ENCODE measurements around the gene AQP12A. TPM values are rescaled to one million over a fixed set of nuclear protein-coding genes. Genes with fewer than 3 reads are reported as not detected.

AQP12A gene
- total and polyA plus RNA-seq, 2 donors (not counting 1 experiment from before 2014, with no cell fraction given): not detected

DNA sequence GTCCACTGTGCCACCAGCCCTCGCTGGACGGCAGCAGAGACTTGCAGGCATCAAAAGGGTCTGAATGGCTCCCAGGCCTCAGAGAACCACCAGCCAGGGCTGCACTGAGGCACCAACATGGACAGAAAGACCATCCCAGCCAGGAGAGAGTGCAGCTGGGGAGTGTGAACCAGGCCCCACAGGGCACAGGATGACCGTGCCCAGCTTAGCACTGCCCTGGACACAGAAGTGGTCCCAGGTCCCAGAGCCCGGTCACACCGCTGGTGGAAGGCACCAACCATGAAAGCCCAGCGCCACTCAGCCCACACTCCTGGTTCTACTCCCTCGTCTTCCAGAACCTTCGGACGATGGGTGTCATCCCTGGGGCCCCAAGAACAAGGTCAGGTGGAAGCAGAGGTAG lies 20.5 kb downstream of the AQP12A start:
- Histone ChIP-seq H3K4me1 (ENCODE audit: control insufficient read depth in 2 of 2, insufficient read depth in 2 of 2, low read length in 2 of 2) (no peaks in the 10 kb centered on the region), H4K20me1 (ENCODE audit: control insufficient read depth, insufficient read depth, low read length, poor library complexity, severe bottlenecking) (no peaks in the 10 kb centered on the region), H3K79me2 (ENCODE audit: control insufficient read depth, insufficient read depth, low read length) (no peaks in the 10 kb centered on the region), H3K4me3 (ENCODE audit: control extremely low read depth in 1 of 5, extremely low read depth in 1 of 5, insufficient read depth in 1 of 5, low read depth in 2 of 5, low read length in 4 of 5) (no peak overlapping the region), H2AFZ (ENCODE audit: insufficient read depth, low read depth, low read length, poor library complexity, severe bottlenecking) (no peak overlapping the region), H3K27ac (ENCODE audit: low read length in 2 of 2) (no peak overlapping the region), H3K4me2 (replicated peaks; ENCODE audit: low read depth, low read length, poor library complexity, severe bottlenecking) (no peak overlapping the region), H3K27me3 (replicated peaks in 1 of 4; ENCODE audit: control extremely low read depth in 1 of 4, control insufficient read depth in 3 of 4, insufficient read depth in 4 of 4, low read length in 3 of 4) (no peaks in the 10 kb centered on the region), H3K36me3 (replicated peaks in 1 of 2; ENCODE audit: control extremely low read depth in 1 of 2, control insufficient read depth in 1 of 2, extremely low read depth in 1 of 2, insufficient read depth in 2 of 2, low read length in 1 of 2) (no peaks in the 10 kb centered on the region), H3K9ac (ENCODE audit: low read length) (no peak overlapping the region), H3K9me3 (ENCODE audit: control extremely low read depth in 1 of 3, control insufficient read depth in 2 of 3, insufficient read depth in 1 of 3, low read length in 2 of 3) (no peaks in the 10 kb centered on the region)
- H3K4me1 Mint-ChIP-seq: no peaks in the 10 kb centered on the region
- 91% methylated on average over 9 of the region's 9 CpGs for WGBS (ENCODE audit: insufficient coverage)
- no peaks in the 10 kb centered on the region for H3K9me3 Mint-ChIP-seq (ENCODE audit: insufficient read depth)
- no peak for DNase-seq
- no peak overlapping the region for H3K27ac Mint-ChIP-seq
- peaks cover 11% of the 10 kb centered on the region for H3K27me3 Mint-ChIP-seq
- ChIA-PET CTCF (no interaction called here), POLR2A (no interaction called here)
- TF ChIP-seq EZH2 (IDR thresholded peaks at IDR 0.05; ENCODE audit: borderline replicate concordance, insufficient read depth, low read depth, low read length, poor library complexity, severe bottlenecking): no peak
- TF ChIP-seq, protein P1, sequence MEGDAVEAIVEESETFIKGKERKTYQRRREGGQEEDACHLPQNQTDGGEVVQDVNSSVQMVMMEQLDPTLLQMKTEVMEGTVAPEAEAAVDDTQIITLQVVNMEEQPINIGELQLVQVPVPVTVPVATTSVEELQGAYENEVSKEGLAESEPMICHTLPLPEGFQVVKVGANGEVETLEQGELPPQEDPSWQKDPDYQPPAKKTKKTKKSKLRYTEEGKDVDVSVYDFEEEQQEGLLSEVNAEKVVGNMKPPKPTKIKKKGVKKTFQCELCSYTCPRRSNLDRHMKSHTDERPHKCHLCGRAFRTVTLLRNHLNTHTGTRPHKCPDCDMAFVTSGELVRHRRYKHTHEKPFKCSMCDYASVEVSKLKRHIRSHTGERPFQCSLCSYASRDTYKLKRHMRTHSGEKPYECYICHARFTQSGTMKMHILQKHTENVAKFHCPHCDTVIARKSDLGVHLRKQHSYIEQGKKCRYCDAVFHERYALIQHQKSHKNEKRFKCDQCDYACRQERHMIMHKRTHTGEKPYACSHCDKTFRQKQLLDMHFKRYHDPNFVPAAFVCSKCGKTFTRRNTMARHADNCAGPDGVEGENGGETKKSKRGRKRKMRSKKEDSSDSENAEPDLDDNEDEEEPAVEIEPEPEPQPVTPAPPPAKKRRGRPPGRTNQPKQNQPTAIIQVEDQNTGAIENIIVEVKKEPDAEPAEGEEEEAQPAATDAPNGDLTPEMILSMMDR (IDR thresholded peaks at IDR 0.05): no peak
- no peak for ATAC-seq (ENCODE audit: low read depth)
- intact Hi-C loops (cut with micrococcal nuclease): no loop called here
- H3K4me3 Mint-ChIP-seq: no peak overlapping the region

DNA sequence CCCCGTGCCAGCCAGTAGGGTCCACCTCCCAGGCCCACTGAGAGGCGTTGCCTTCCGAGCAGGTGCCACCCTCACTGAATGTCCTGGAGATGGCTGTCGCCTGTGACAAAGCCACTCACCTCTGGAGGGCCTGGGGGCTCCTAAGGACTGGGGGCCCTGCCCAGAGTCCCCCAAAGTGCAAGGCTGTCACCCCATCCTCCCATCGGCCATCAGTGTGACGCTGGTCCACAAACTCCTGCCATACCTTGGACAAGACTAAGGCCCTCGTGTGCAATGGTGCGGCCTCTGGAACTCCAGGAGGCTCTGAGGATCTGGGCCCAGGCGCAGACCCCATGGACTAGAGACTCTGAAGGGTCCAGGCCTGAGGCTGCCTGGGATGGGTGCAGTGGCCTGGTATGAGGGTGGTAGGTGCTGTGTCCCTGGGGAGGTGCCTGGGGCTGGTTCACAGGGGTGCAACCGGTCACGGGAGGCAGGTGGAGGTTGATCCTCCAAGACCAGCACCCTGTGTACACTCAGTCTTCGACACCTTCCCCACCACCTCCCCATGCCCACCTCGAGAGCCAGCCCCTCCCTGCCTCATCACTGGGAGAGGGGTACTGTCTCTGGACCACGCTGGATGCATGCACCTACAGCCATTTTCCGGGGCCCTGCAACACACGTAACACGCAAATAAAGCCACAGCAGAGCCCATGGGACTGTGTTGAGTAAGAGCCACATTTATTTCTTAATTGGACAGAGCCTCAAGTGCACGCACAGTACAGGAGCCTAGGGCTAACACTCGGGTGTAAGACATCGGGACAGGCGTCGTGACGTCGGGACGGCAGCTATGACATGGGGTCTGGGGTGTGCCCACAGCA lies 21.6 kb downstream of the AQP12A start:
- POLR2A ChIA-PET: no interaction called here
- Histone ChIP-seq H3K27me3 (replicated peaks in 1 of 4; ENCODE audit: control extremely low read depth in 1 of 4, control insufficient read depth in 3 of 4, insufficient read depth in 4 of 4, low read length in 3 of 4) (no peaks in the 10 kb centered on the region), H2AFZ (ENCODE audit: insufficient read depth, low read depth, low read length, poor library complexity, severe bottlenecking) (no peak overlapping the region), H3K4me2 (replicated peaks; ENCODE audit: low read depth, low read length, poor library complexity, severe bottlenecking) (no peak overlapping the region), H3K9me3 (ENCODE audit: control extremely low read depth in 1 of 3, control insufficient read depth in 2 of 3, insufficient read depth in 1 of 3, low read length in 2 of 3) (peaks cover 0 to 1% (median 0%) of the 10 kb centered on the region in 3 donors), H3K4me3 (ENCODE audit: control extremely low read depth in 1 of 5, extremely low read depth in 1 of 5, insufficient read depth in 1 of 5, low read depth in 2 of 5, low read length in 4 of 5) (no peak overlapping the region), H3K79me2 (ENCODE audit: control insufficient read depth, insufficient read depth, low read length) (no peaks in the 10 kb centered on the region), H3K4me1 (ENCODE audit: control insufficient read depth in 2 of 2, insufficient read depth in 2 of 2, low read length in 2 of 2) (no peaks in the 10 kb centered on the region), H3K9ac (ENCODE audit: low read length) (no peak overlapping the region), H4K20me1 (ENCODE audit: control insufficient read depth, insufficient read depth, low read length, poor library complexity, severe bottlenecking) (no peaks in the 10 kb centered on the region), H3K36me3 (replicated peaks in 1 of 2; ENCODE audit: control extremely low read depth in 1 of 2, control insufficient read depth in 1 of 2, extremely low read depth in 1 of 2, insufficient read depth in 2 of 2, low read length in 1 of 2) (no peaks in the 10 kb centered on the region), H3K27ac (ENCODE audit: low read length in 2 of 2) (no peak overlapping the region)
- DNase-seq (no peak), ATAC-seq (ENCODE audit: low read depth) (no peak)
- Mint-ChIP-seq H3K4me3 (no peak overlapping the region), H3K27ac (no peak overlapping the region), H3K27me3 (peaks cover 5% of the 10 kb centered on the region), H3K4me1 (no peaks in the 10 kb centered on the region), H3K9me3 (ENCODE audit: insufficient read depth) (no peaks in the 10 kb centered on the region)
- intact Hi-C loops (cut with micrococcal nuclease): no loop called here
- CTCF ChIA-PET: no interaction called here
- TF ChIP-seq EZH2 (IDR thresholded peaks at IDR 0.05; ENCODE audit: borderline replicate concordance, insufficient read depth, low read depth, low read length, poor library complexity, severe bottlenecking): no peak
- TF ChIP-seq, protein P1 (IDR thresholded peaks at IDR 0.05): no peak
- 93% methylated on average over 22 of the region's 25 CpGs for WGBS (ENCODE audit: insufficient coverage)
